Measurements from ENCODE around the gene ARHGEF12. TPM values are rescaled to one million over a fixed set of nuclear protein-coding genes. Genes with fewer than 3 reads are reported as not detected.

Gene ARHGEF12
- polyA plus RNA-seq, 3 donors = 0.25 to 0.87 (median 0.27) TPM

DNA sequence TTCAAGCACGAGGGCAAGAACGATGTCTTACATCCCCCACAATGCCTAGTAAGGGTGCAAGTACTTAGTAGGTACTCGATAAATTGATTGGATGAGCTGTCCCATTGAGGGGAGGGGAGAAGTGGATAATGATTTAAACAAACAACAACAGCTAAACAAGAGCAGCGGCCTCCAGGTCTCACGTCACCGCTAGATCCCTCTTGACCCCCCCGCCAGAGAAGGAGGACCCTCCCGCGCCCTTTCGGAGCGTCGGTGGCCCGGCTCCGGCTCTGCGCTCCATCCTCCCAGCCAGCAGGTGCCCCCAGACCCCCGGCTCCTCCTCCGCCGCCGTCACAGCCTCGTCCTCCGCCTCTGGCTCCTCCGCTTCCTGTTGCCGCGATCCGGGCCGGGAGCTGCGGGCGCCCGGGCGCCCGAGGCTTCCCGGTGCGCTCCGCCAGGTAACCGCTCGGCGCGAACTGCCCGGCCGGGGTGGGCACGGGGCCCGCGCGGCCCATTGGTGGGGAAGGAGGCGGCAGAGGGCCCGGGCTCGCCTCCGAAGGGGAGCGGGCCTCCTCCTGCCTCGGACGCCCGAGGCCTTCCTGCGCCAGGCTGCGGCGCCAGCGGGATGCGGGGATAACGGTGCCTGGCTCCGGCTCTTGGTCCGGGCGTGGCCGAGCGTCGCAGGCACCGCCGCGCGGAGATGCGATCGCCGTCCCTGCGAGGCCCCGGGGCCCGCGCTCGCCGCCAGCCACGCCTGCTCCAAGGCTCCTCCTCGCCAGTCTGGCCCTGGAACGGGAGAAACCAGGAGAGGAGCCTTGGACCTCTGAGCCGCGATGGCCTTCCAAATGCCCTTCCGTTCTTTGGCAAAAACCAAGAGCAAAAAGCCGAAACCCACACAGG is 11.0 kb upstream of the ARHGEF12 start, which contains the start of gene TLCD5:
Gene TLCD5 (plus strand): TSS at position 368 of the 879 bp plus-strand sequence. CDS start 2,143 bp downstream, outside the sequence.
- DNase-seq = no peak
- Histone ChIP-seq H3K9ac (ENCODE audit: insufficient read depth, low read length, poor library complexity, severe bottlenecking) (no peak within 1 kb of the TSS), H3K4me2 (replicated peaks; ENCODE audit: extremely low read depth, low read length, poor library complexity, severe bottlenecking) (peak within 1 kb of the TSS; percentile 46), H3K36me3 (replicated peaks in 1 of 2; ENCODE audit: control insufficient read depth in 1 of 2, insufficient read depth in 2 of 2, low read length in 2 of 2) (no peaks in the 10 kb centered on the region), H3K9me3 (replicated peaks in 1 of 2; ENCODE audit: control insufficient read depth in 1 of 2, insufficient read depth in 1 of 2, low read length in 2 of 2) (peaks cover 0 to 15% of the 10 kb centered on the region in 2 donors), H3K27ac (ENCODE audit: low read depth in 1 of 2, low read length in 2 of 2) (no peak within 1 kb of the TSS), H3K79me2 (ENCODE audit: insufficient read depth, low read length) (no peaks in the 10 kb centered on the region), H2AFZ (ENCODE audit: insufficient read depth, low read depth, low read length, poor library complexity, severe bottlenecking) (peak within 1 kb of the TSS; percentile 29), H4K20me1 (ENCODE audit: insufficient read depth, low read length) (no peaks in the 10 kb centered on the region), H3K27me3 (ENCODE audit: control insufficient read depth in 2 of 2, insufficient read depth in 2 of 2, low read length in 2 of 2) (peaks cover 79 to 86% of the 10 kb centered on the region in 2 donors), H3K4me1 (ENCODE audit: control insufficient read depth in 1 of 2, insufficient read depth in 2 of 2, low read length in 2 of 2) (peaks cover 2 to 11% of the 10 kb centered on the region in 2 donors), H3K4me3 (replicated peaks in 1 of 3; ENCODE audit: low read depth in 2 of 3, low read length in 3 of 3) (no peak within 1 kb of the TSS)
- Mint-ChIP-seq H3K9me3 (peaks cover 0 to 8% (median 5%) of the 10 kb centered on the region in 7 donors), H3K27ac (no peak within 1 kb of the TSS), H3K4me3 (peak within 1 kb of the TSS in 1 of 2 donors; percentile 78), H3K27me3 (ENCODE audit: low read depth in 3 of 3) (peaks cover 77 to 92% (median 90%) of the 10 kb centered on the region in 3 donors), H3K4me1 (peaks cover 12% of the 10 kb centered on the region), H3K36me3 (peaks cover 0 to 2% of the 10 kb centered on the region in 2 donors)
- WGBS (ENCODE audit: insufficient coverage) = under 1% methylated on average over 67 of the region's 84 CpGs
- TF ChIP-seq, protein P1, sequence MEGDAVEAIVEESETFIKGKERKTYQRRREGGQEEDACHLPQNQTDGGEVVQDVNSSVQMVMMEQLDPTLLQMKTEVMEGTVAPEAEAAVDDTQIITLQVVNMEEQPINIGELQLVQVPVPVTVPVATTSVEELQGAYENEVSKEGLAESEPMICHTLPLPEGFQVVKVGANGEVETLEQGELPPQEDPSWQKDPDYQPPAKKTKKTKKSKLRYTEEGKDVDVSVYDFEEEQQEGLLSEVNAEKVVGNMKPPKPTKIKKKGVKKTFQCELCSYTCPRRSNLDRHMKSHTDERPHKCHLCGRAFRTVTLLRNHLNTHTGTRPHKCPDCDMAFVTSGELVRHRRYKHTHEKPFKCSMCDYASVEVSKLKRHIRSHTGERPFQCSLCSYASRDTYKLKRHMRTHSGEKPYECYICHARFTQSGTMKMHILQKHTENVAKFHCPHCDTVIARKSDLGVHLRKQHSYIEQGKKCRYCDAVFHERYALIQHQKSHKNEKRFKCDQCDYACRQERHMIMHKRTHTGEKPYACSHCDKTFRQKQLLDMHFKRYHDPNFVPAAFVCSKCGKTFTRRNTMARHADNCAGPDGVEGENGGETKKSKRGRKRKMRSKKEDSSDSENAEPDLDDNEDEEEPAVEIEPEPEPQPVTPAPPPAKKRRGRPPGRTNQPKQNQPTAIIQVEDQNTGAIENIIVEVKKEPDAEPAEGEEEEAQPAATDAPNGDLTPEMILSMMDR (IDR thresholded peaks at IDR 0.05) = no peak
- intact Hi-C loops (cut with micrococcal nuclease) = no loop called here

DNA sequence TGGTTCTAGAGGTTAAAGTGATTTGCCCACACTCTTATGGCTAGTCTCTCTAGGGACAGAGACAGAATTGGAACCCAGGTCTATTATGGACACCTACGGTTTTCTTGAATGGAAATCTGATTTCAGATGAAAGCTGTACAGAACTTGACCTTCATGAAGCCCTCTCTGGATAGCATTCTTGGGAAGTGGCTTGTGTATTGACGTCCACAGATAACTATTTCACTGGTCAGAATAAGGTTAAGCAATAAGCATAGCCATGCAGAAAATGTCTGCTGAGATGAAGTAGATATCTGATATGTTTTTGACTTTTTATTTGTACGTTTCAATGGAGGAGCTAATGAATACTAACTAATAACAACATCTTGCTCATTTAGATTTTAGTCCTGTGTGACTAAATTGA is 10.0 kb upstream of the ARHGEF12 start:
- 58% methylated on average over 1 of the region's 3 CpGs for WGBS (ENCODE audit: insufficient coverage)
- Histone ChIP-seq H3K79me2 (ENCODE audit: insufficient read depth, low read length) (no peaks in the 10 kb centered on the region), H2AFZ (ENCODE audit: insufficient read depth, low read depth, low read length, poor library complexity, severe bottlenecking) (no peak overlapping the region), H3K4me2 (replicated peaks; ENCODE audit: extremely low read depth, low read length, poor library complexity, severe bottlenecking) (no peak overlapping the region), H3K4me1 (ENCODE audit: control insufficient read depth in 1 of 2, insufficient read depth in 2 of 2, low read length in 2 of 2) (peaks cover 2 to 11% of the 10 kb centered on the region in 2 donors), H3K9ac (ENCODE audit: insufficient read depth, low read length, poor library complexity, severe bottlenecking) (no peak overlapping the region), H3K27me3 (ENCODE audit: control insufficient read depth in 2 of 2, insufficient read depth in 2 of 2, low read length in 2 of 2) (peaks cover 85 to 88% of the 10 kb centered on the region in 2 donors), H4K20me1 (ENCODE audit: insufficient read depth, low read length) (no peaks in the 10 kb centered on the region), H3K36me3 (replicated peaks in 1 of 2; ENCODE audit: control insufficient read depth in 1 of 2, insufficient read depth in 2 of 2, low read length in 2 of 2) (no peaks in the 10 kb centered on the region), H3K9me3 (replicated peaks in 1 of 2; ENCODE audit: control insufficient read depth in 1 of 2, insufficient read depth in 1 of 2, low read length in 2 of 2) (peaks cover 0 to 15% of the 10 kb centered on the region in 2 donors), H3K4me3 (replicated peaks in 1 of 3; ENCODE audit: low read depth in 2 of 3, low read length in 3 of 3) (no peak overlapping the region), H3K27ac (ENCODE audit: low read depth in 1 of 2, low read length in 2 of 2) (no peak overlapping the region)
- Mint-ChIP-seq H3K27ac (no peak overlapping the region), H3K9me3 (peaks cover 0 to 8% (median 5%) of the 10 kb centered on the region in 7 donors), H3K36me3 (peaks cover 0 to 2% of the 10 kb centered on the region in 2 donors), H3K4me3 (peak overlapping the region in 1 of 2 donors; percentile 78), H3K4me1 (peaks cover 12% of the 10 kb centered on the region), H3K27me3 (ENCODE audit: low read depth in 3 of 3) (peaks cover 85 to 94% (median 92%) of the 10 kb centered on the region in 3 donors)
- TF ChIP-seq, protein P1 (IDR thresholded peaks at IDR 0.05) = no peak
- intact Hi-C loops (cut with micrococcal nuclease) = no loop called here
- no peak for DNase-seq
